MM.1S (cell line): ENCODE measurements around the gene CX3CL1.

ENCODE experiments used
- DNase-seq: peaks from one replicate; pipeline ENCODE4 v3.0.0-alpha.2; 2015
- H2AFZ ChIP-seq: fragments of 300-600 bp; sonication (generic); 2 replicates; pipeline ENCODE4 v1.6.0; 2016; ENCODE audit warnings: antibody characterized with exemption, low read length
- H3F3A ChIP-seq: fragments of 300-600 bp; sonication (generic); 2 replicates; pipeline ENCODE4 v1.6.1; 2016; ENCODE audit warnings: mild to moderate bottlenecking, antibody characterized with exemption, low read length, moderate library complexity, mixed read lengths; ENCODE audit not compliant: insufficient read depth
- H3K27ac ChIP-seq: fragments of 300-600 bp; sonication (generic); 2 replicates; pipeline ENCODE4 v1.5.1; 2016; ENCODE audit warnings: mild to moderate bottlenecking, low read length
- H3K27me3 ChIP-seq: fragments of 300-600 bp; sonication (generic); replicated peaks from 2 replicates; pipeline ENCODE4 v1.6.0; 2016; ENCODE audit warnings: low read length; ENCODE audit not compliant: insufficient read depth
- H3K36me3 ChIP-seq: fragments of 300-600 bp; sonication (generic); replicated peaks from 2 replicates; pipeline ENCODE4 v1.6.1; 2016; ENCODE audit warnings: mild to moderate bottlenecking, low read length, mixed read lengths; ENCODE audit not compliant: insufficient read depth
- H3K4me1 ChIP-seq: fragments of 300-600 bp; sonication (generic); 2 replicates; pipeline ENCODE4 v1.6.1; 2016; ENCODE audit warnings: low read length, mixed read lengths
- H3K4me2 ChIP-seq: fragments of 300-600 bp; sonication (generic); 2 replicates; pipeline ENCODE4 v1.6.0; 2016; ENCODE audit warnings: low read depth, low read length
- H3K4me3 ChIP-seq: fragments of 300-600 bp; sonication (generic); 2 replicates; pipeline ENCODE4 v1.5.1; 2016; ENCODE audit warnings: low read length, mixed read lengths
- H3K79me2 ChIP-seq: fragments of 300-600 bp; sonication (generic); 2 replicates; pipeline ENCODE4 v1.6.1; 2016; ENCODE audit warnings: mixed run types, low read length, mixed read lengths
- H3K9ac ChIP-seq: fragments of 300-600 bp; sonication (generic); 2 replicates; pipeline ENCODE4 v1.6.1; 2016; ENCODE audit warnings: low read length, mixed read lengths
- H3K9me2 ChIP-seq: fragments of 300-600 bp; sonication (generic); replicated peaks from 2 replicates; pipeline ENCODE4 v1.6.1; 2016; ENCODE audit warnings: mild to moderate bottlenecking, low read length, mixed read lengths; ENCODE audit not compliant: insufficient read depth
- H3K9me3 ChIP-seq: fragments of 300-600 bp; sonication (generic); replicated peaks from 2 replicates; pipeline ENCODE4 v1.6.1; 2016; ENCODE audit warnings: mild to moderate bottlenecking, low read length, mixed read lengths; ENCODE audit not compliant: insufficient read depth
- H4K20me1 ChIP-seq: fragments of 300-600 bp; sonication (generic); 2 replicates; pipeline ENCODE4 v1.6.1; 2016; ENCODE audit warnings: mild to moderate bottlenecking, low read length, moderate library complexity, mixed read lengths; ENCODE audit not compliant: insufficient read depth
- EZH2 ChIP-seq: fragments of 300-600 bp; sonication (generic); optimal IDR thresholded peaks from 2 replicates; pipeline ENCODE3; 2017; ENCODE audit warnings: low read depth, mild to moderate bottlenecking, antibody characterized with exemption, low read length, mixed read lengths
- EZH2phosphoT487 ChIP-seq: fragments of 300-600 bp; sonication (generic); IDR thresholded peaks from 2 replicates; pipeline ENCODE4 v1.6.1; 2018; ENCODE audit warnings: antibody characterized with exemption, low read length
- TF ChIP-seq, protein P1 (sequence below): fragments of 300-600 bp; sonication (generic); IDR thresholded peaks from 2 replicates; pipeline ENCODE4 v1.5.1; 2016; ENCODE audit warnings: antibody characterized with exemption, low read length, mixed read lengths

The CX3CL1 gene

DNA sequence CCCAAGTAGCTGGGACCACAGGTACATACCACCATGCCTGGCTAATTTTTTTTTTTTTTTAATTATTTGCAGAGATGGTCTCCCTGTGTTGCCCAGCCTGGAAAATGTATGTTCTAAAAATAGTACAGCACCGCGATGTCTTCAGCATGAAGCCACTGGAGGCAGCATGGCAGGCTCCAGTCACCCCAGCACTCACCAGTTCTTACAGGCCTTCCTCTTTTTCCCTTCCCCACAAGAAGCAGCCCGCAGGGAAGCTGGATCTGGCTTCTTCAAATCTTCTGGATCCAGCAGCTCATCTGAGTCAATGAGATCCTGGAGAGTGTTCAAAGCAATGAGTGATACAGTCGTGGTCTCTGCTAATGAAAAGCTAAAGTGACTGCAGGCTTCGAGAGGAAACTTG lies 58.7 kb downstream of the CX3CL1 start:
- no peaks in the 10 kb centered on the region for H4K20me1 ChIP-seq
- no peaks in the 10 kb centered on the region for H3K27me3 ChIP-seq
- no peaks in the 10 kb centered on the region for H3F3A ChIP-seq
- H3K9me3 ChIP-seq: no peaks in the 10 kb centered on the region
- H3K9me2 ChIP-seq: no peaks in the 10 kb centered on the region
- peaks cover 20% of the 10 kb centered on the region for H3K36me3 ChIP-seq
- H3K4me2 ChIP-seq: no peak overlapping the region
- no peaks in the 10 kb centered on the region for H3K4me1 ChIP-seq
- TF ChIP-seq EZH2 (no peak), EZH2phosphoT487 (no peak)
- TF ChIP-seq, protein P1, sequence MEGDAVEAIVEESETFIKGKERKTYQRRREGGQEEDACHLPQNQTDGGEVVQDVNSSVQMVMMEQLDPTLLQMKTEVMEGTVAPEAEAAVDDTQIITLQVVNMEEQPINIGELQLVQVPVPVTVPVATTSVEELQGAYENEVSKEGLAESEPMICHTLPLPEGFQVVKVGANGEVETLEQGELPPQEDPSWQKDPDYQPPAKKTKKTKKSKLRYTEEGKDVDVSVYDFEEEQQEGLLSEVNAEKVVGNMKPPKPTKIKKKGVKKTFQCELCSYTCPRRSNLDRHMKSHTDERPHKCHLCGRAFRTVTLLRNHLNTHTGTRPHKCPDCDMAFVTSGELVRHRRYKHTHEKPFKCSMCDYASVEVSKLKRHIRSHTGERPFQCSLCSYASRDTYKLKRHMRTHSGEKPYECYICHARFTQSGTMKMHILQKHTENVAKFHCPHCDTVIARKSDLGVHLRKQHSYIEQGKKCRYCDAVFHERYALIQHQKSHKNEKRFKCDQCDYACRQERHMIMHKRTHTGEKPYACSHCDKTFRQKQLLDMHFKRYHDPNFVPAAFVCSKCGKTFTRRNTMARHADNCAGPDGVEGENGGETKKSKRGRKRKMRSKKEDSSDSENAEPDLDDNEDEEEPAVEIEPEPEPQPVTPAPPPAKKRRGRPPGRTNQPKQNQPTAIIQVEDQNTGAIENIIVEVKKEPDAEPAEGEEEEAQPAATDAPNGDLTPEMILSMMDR: no peak
- no peak overlapping the region for H2AFZ ChIP-seq
- no peaks in the 10 kb centered on the region for H3K79me2 ChIP-seq
- DNase-seq: no peak
- no peak overlapping the region for H3K4me3 ChIP-seq
- no peak overlapping the region for H3K9ac ChIP-seq
- H3K27ac ChIP-seq: no peak overlapping the region

DNA sequence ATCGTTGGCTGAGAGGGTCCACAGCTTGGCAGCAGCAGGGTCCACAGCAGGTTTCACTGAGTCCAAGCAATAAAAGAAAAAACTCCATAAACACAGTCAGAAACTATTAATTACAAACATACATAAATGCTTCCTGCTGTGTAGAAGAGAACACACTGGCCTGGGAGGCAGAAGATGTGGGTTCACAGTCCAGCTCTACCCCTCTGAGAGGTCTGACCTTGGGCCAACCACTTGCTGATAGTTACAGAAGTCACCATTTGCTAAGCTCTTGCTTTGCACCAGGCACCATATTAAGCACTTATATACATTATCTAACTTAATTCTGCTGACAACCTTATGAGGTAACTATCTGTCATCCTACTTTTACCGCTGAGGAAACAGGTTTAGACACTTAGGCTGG lies 60.2 kb downstream of the CX3CL1 start:
- Histone ChIP-seq H3K9ac (no peak overlapping the region), H3K4me2 (no peak overlapping the region), H3K36me3 (peaks cover 20% of the 10 kb centered on the region), H3K4me3 (no peak overlapping the region), H2AFZ (no peak overlapping the region), H4K20me1 (no peaks in the 10 kb centered on the region), H3K27me3 (no peaks in the 10 kb centered on the region), H3K27ac (no peak overlapping the region), H3K4me1 (no peaks in the 10 kb centered on the region), H3K9me3 (no peaks in the 10 kb centered on the region), H3K79me2 (no peaks in the 10 kb centered on the region), H3K9me2 (no peaks in the 10 kb centered on the region), H3F3A (no peaks in the 10 kb centered on the region)
- TF ChIP-seq, protein P1: no peak
- TF ChIP-seq EZH2 (no peak), EZH2phosphoT487 (no peak)
- DNase-seq: no peak

DNA sequence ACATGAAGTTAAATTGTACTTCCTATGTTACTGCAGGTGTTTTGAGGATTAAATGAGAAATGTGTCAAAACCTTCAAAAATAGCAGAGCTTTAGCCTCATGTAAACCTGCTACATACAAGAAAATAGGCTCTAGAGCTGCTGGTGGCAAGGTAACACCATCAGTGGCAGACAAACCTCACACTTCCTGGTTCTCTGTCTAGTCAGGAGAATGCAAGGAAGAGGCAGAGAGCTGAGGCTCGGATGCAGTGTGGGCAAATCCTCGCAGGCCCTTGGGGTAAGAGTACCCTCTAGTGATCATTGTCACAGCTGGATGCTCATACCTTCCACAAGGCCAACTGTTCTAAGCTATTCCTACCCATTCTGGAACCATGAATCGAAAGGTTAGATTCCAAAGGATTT lies 60.7 kb downstream of the CX3CL1 start:
- no peak overlapping the region for H3K4me3 ChIP-seq
- H3K27me3 ChIP-seq: no peaks in the 10 kb centered on the region
- H3K4me1 ChIP-seq: no peaks in the 10 kb centered on the region
- H3K27ac ChIP-seq: no peak overlapping the region
- no peak overlapping the region for H3K9ac ChIP-seq
- H3K9me2 ChIP-seq: no peaks in the 10 kb centered on the region
- DNase-seq: no peak
- no peaks in the 10 kb centered on the region for H3F3A ChIP-seq
- H3K36me3 ChIP-seq: peaks cover 20% of the 10 kb centered on the region
- no peaks in the 10 kb centered on the region for H4K20me1 ChIP-seq
- TF ChIP-seq EZH2 (no peak), EZH2phosphoT487 (no peak)
- TF ChIP-seq, protein P1: no peak
- no peak overlapping the region for H3K4me2 ChIP-seq
- H3K79me2 ChIP-seq: no peaks in the 10 kb centered on the region
- no peaks in the 10 kb centered on the region for H3K9me3 ChIP-seq
- no peak overlapping the region for H2AFZ ChIP-seq
